ENCODE data around the gene HDLBP. TPM values are rescaled to one million over a fixed set of nuclear protein-coding genes. Genes with fewer than 3 reads are reported as not detected.

Gene HDLBP
- total RNA-seq, 2 experiments from 2014 or later: 259 to 266 TPM

DNA sequence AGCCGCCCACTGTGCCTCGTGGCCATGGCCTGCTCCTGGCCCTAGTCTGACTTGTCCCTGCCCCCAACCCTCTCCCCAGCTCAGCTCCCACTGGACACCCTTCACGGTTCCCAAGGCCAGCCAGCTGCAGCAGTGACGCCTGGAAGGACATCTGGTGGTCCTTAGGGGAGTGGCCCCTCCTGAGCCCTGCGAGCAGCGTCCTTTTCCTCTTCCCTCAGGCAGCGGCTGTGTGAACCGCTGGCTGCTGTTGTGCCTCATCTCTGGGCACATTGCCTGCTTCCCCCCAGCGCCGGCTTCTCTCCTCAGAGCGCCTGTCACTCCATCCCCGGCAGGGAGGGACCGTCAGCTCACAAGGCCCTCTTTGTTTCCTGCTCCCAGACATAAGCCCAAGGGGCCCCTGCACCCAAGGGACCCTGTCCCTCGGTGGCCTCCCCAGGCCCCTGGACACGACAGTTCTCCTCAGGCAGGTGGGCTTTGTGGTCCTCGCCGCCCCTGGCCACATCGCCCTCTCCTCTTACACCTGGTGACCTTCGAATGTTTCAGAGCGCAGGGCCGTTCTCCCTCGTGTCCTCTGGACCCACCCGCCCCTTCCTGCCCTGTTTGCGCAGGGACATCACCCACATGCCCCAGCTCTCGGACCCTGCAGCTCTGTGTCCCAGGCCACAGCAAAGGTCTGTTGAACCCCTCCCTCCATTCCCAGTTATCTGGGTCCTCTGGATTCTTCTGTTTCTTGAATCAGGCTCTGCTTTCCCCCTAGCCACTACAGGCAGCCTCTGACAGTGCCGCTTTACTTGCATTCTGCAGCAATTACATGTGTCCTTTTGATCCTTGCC, 91.2 kb downstream of the HDLBP start:
- TF ChIP-seq, protein P1, sequence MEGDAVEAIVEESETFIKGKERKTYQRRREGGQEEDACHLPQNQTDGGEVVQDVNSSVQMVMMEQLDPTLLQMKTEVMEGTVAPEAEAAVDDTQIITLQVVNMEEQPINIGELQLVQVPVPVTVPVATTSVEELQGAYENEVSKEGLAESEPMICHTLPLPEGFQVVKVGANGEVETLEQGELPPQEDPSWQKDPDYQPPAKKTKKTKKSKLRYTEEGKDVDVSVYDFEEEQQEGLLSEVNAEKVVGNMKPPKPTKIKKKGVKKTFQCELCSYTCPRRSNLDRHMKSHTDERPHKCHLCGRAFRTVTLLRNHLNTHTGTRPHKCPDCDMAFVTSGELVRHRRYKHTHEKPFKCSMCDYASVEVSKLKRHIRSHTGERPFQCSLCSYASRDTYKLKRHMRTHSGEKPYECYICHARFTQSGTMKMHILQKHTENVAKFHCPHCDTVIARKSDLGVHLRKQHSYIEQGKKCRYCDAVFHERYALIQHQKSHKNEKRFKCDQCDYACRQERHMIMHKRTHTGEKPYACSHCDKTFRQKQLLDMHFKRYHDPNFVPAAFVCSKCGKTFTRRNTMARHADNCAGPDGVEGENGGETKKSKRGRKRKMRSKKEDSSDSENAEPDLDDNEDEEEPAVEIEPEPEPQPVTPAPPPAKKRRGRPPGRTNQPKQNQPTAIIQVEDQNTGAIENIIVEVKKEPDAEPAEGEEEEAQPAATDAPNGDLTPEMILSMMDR (IDR thresholded peaks at IDR 0.05): no peak
- ChIA-PET CTCF (no interaction called here), POLR2A (interaction anchor here (1.1 kb wide), 1 partner anchor 12 kb away, joined by 4 read pairs; no protein-coding TSS in a partner anchor)
- DNase-seq (no peak), ATAC-seq (peak; percentile 19)
- intact Hi-C loops (cut with micrococcal nuclease): no loop called here
- H3K27ac Mint-ChIP-seq: no peak overlapping the region
- peaks cover 6% of the 10 kb centered on the region for H3K4me1 Mint-ChIP-seq (ENCODE audit: low read depth)
- H3K36me3 Mint-ChIP-seq (ENCODE audit: low read depth): peaks cover 28% of the 10 kb centered on the region
- H3K9me3 Mint-ChIP-seq: no peaks in the 10 kb centered on the region
- H3K4me3 Mint-ChIP-seq: no peak overlapping the region
- peaks cover 3% of the 10 kb centered on the region for H3K27me3 Mint-ChIP-seq

DNA sequence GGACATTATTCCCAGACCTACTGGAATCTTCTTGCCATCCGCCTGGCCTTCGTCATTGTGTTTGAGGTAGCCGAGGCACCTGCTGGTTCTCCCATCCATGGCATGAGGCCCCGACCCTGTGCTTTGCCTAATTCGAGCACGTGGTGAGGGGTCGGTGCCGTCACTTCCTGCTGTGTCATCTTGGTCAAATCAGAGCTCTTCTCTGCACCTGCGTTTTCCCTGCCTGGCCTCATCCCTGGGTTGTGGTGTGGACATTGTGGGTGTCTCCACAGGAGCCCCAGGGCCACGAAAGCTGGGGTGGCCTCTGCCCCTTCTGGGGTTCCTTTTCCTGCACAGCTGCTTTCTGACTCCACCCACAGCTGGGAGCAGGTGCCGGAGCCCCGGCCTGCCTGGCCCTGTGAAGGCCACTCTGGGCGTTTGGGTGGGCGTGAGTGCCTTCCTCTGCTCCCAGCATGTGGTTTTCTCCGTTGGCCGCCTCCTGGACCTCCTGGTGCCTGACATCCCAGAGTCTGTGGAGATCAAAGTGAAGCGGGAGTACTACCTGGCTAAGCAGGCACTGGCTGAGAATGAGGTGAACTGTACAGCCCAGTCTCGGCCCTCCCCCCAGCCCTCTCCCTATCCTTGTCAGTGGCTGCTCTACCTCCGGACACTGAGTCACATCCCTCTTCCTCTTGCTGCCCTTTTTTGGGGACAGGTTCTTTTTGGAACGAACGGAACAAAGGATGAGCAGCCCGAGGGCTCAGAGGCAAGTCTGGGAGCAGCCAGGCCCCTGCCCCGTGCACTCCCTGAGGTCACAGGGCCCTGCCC, 92.1 kb downstream of the HDLBP start:
- Mint-ChIP-seq H3K4me3 (no peak overlapping the region), H3K36me3 (ENCODE audit: low read depth) (peaks cover 25% of the 10 kb centered on the region), H3K27me3 (peaks cover 3% of the 10 kb centered on the region), H3K27ac (no peak overlapping the region), H3K4me1 (ENCODE audit: low read depth) (peaks cover 14% of the 10 kb centered on the region), H3K9me3 (no peaks in the 10 kb centered on the region)
- ATAC-seq (peak; percentile 38), DNase-seq (peak; percentile 52)
- ChIA-PET CTCF (no interaction called here), POLR2A (interaction anchor here (1.1 kb wide), 1 partner anchor 13 kb away, joined by 4 read pairs; no protein-coding TSS in a partner anchor)
- TF ChIP-seq, protein P1 (IDR thresholded peaks at IDR 0.05): no peak
- intact Hi-C loops (cut with micrococcal nuclease): no loop called here

DNA sequence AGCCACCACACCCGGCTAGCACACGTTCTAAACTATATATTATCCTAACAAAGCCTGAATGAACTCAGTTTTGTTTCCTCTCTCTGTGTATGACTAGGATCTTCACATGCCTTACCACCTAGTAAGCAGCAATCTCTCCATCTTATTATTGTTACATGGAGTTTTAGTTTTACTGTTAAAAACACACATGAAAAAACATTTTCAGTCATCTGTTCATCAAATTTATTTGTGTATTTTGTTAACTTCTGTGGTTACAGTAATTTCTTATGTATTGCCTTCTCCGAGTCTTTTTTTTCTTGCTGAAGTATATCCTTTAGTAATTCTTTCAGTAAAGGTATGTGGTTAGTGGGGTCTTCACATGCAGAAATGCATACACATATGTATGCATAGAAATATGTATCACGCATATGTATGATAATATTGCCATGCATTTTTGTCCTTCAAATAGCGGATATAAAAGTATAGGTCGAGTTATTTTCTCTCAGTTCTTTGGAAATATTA, 95.6 kb downstream of the HDLBP start:
- ATAC-seq (no peak), DNase-seq (no peak)
- TF ChIP-seq, protein P1 (IDR thresholded peaks at IDR 0.05): no peak
- Mint-ChIP-seq H3K27ac (no peak overlapping the region), H3K9me3 (no peaks in the 10 kb centered on the region), H3K27me3 (peaks cover 3% of the 10 kb centered on the region), H3K36me3 (ENCODE audit: low read depth) (peaks cover 5% of the 10 kb centered on the region), H3K4me3 (peak overlapping the region; percentile 3), H3K4me1 (ENCODE audit: low read depth) (peaks cover 15% of the 10 kb centered on the region)
- ChIA-PET POLR2A (no interaction called here), CTCF (no interaction called here)
- intact Hi-C loops (cut with micrococcal nuclease): no loop called here

DNA sequence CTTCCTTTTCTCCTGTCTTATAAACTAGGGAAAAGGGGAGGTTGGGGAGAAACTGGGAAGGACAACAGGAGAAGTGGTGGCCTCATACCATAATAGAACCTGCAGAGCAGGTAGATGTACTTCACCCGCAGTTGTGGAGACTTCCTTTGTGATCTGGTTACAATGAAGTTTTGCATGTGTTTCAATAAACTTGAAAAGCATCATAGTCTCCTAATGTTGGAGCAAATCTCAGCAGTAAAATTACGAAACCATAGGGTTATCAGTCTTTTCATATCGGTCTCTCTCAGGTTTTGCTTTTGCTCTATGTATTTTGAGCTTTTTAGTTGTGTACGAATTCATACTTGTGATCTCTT, 96.5 kb downstream of the HDLBP start:
- no peak for DNase-seq
- no peak for ATAC-seq
- ChIA-PET CTCF (interaction anchor here (1.3 kb wide), 1 partner anchor 367 kb away, joined by 4 read pairs; no protein-coding TSS in a partner anchor), POLR2A (interaction anchor here (0.6 to 1.1 kb wide), 5 partner anchors 11 to 151 kb away, joined by 3 to 4 read pairs (median 3); partner anchors contain the start of genes HDLBP and SEPTIN2)
- Mint-ChIP-seq H3K27me3 (peaks cover 3% of the 10 kb centered on the region), H3K36me3 (ENCODE audit: low read depth) (peaks cover 5% of the 10 kb centered on the region), H3K4me3 (peak overlapping the region; percentile 90), H3K4me1 (ENCODE audit: low read depth) (peaks cover 15% of the 10 kb centered on the region), H3K9me3 (no peaks in the 10 kb centered on the region), H3K27ac (no peak overlapping the region)
- TF ChIP-seq, protein P1 (IDR thresholded peaks at IDR 0.05): no peak
- intact Hi-C loops (cut with micrococcal nuclease): no loop called here

All from activated CD8-positive, alpha-beta T cell treated with anti-CD3 and anti-CD28 coated beads for 36 hours (primary cell).